GM21619 (cell line): Measurements from ENCODE around the gene TASP1.
"Not testable (repeated sequence)": the region's sequence is repeated elsewhere in the genome, so short reads cannot be mapped to it uniquely, and the experiment has no call there.

Source experiments
- ATAC-seq: cut with Tn5 transposase; IDR thresholded peaks from one replicate; pipeline ENCODE4 v1.9.1; 2021; ENCODE audit not compliant: unreplicated experiment

Gene TASP1, protein sequence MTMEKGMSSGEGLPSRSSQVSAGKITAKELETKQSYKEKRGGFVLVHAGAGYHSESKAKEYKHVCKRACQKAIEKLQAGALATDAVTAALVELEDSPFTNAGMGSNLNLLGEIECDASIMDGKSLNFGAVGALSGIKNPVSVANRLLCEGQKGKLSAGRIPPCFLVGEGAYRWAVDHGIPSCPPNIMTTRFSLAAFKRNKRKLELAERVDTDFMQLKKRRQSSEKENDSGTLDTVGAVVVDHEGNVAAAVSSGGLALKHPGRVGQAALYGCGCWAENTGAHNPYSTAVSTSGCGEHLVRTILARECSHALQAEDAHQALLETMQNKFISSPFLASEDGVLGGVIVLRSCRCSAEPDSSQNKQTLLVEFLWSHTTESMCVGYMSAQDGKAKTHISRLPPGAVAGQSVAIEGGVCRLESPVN

DNA sequence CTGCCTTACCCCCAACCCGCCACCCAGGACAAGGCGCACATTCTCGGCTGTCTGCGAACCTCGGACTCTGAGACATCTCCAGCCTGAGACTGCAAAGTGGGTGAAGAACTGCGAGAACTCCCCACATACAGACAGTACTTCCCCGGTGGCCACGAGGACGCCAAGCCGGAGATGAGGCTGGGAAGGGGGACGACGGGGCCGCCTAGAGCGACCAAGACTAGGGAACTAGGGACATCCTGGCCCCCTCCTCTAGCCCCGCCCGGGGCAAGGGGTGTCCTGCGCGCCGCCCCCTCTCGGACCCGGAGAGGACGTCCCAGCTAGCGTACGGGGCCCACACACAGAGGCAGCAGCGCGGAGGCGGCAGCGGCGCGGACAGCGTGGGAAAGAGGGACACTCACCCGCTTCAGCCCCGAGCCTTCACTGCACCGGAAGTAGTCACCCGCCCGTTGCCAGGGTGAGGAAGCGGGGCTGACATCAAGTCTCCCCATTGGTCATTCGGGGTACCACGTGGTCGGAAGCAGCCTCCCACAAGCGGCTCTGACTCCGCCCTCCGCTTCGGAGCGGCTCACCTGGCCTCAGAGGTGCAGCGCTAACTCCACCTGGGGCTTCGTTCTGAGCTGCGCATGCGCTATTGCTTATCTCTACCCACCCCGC lies at the start of gene TASP1:
Gene TASP1, minus strand, starts transcription at position 437 of the 654 bp plus-strand sequence. CDS start 8,854 bp downstream, outside the sequence.
- peak; percentile 100 for ATAC-seq

DNA sequence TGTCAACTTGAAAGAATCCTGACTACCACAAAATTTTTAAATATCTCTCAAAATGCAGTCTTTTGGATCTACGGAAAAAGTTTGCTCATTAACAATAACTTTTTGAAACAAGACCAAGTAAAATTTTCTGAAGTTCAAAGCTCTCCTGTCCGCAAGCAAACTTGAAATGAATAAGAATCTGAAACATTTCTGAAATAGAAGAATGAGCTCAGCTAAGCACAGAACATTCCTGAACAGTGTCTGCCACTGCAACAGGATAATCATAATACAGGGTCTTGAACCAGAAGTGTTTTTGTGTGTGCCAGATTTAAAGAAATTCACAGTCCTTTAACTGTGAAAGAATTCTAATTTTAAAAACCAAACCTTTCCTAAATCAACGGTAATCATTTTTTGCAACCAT lies 49.1 kb upstream of the TASP1 start:
- ATAC-seq: no peak

DNA sequence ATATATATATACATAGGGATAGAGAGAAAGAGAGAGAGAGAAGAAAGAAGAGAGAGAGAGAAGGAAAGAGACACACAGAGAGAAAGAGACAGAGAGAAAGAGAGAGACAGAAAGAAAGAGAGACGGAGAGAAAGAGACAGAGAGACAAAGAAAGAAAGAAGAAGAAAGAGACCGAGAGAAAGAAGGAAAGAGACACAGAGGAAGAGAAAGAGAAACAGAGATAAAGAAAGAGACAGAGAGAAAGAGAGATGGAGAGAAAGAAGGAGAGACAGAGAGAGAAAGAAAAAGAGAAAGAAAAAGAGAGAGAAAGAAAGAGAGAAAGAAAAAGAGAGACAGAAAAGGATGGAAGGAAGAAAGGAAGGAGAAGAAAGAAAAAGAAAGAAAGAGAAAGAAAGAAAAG lies 46.9 kb upstream of the TASP1 start:
- no peak for ATAC-seq

DNA sequence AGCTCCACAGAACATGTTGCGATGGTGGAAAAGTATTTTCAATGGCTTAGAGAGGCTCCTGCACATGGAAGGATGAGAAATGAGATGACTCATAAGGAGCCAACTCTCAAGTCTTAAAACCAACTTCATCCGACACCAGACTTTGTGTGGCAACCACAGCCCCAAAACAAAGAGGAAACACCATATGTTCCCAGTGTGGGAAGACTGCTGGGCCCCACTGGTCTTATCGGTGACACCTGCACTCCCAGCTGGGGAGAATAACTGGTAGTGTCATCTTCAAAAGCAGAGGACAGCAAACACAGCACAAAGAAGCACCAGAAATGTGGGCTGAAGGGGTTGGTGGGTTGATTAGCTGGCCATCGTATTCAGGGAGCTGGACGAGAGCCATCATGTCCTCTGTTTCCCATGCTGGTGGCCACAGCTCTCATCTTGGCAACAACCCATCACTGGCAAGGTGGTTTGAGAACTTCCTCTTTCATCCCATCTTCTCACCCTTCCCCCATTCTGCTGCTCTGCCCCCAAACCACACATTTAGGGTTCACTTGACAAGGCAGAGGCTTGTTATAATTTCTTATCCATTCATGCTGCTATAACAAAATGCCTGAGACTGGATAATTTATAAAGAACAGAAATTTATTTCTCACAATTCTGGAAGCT lies 46.0 kb upstream of the TASP1 start:
- ATAC-seq: peak; percentile 65

DNA sequence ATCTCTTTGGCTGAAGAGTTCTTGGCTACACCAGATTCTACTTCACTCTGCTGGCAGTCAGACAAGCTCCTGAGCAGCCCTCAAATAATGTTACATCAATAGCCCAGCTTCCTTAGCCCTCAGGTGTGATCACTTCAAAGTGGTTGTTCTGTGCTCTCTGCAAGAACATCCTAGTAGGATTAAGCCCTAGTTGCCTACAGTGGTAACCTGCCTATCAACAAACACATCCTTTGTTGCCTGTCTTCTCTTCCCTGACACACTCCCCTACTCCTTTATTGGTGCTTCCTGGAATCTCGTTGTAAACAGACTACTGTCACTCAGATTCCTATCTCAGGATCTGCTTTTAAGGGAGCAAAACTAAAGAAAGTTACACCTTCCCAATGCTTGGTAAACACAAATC lies 45.1 kb upstream of the TASP1 start:
- no peak for ATAC-seq

DNA sequence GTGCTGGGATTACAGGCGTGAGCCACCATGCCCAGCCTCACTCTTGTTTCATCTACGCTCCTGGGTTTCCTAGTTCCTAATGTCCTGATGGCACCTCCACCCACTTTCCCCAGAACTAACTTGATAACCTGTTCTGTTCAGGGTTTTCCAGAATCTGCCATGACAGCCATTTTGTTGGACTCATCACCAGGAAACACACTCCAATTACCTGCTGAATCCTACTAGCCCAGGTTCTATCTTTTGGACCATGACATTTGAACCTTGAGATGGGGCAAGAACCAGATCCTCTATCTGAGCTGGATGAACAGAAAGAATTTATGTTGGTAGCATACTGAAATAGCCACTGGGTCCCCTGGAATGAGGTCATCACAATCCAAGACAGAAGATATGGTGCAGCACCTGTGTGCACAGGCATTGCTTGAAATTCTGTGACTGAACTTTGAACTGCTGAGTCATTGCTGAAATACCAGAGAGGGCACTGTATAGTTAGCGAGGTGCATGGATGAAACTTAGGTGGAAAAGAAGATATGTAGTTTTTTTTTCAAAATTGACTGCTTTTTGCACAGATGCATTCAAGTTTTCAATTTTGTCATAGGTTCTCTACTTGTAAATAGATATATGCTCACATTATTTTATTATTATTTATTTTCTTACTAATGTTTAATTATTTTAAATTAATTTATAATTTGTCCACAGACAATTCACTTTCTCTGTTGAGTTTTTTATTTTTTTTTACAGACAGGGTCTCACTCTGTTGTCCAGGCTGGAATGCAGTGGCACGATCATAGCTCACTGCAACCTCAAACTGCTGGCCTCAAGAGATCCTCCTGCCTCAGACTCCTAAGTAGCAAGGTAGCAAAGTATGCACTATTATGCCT lies 42.8 kb upstream of the TASP1 start:
- peak; percentile 68 for ATAC-seq

DNA sequence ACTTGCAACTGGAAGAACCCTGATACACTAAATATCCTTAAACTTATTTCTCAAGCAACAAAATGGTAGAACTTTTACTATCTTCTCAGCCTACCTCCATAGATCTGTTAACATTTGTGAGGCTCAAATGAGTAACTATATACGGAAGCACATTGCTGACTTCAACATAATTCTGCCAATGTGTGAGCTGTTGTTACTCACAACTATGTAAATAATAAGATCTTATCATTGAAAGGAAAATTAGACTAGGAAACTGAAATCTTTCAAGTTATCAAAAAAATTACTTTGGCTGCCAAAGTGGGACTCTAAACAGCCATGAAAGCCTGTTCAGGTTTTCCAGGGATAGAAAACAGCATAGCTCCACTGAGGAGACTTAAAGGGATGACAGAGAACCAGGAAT lies 40.2 kb upstream of the TASP1 start:
- no peak for ATAC-seq

DNA sequence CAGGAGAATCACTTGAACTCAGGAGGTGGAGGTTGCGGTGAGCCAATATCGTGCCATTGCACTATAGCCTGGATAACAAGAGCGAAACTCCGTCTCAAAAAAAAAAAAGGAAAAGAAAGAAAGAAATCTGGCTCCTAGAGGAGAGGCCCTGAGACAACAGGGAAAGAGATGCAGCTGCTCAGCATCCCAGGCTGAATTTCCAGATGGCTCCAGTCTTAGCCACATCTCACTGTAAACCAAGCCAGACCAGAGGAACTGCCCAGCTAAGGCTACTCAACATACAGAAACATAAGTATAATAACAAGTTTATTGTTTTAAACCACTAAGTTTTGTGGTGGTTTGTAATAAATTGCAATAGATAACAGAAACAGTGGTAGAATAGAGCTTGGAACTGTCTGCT lies 38.5 kb upstream of the TASP1 start:
- no peak for ATAC-seq

DNA sequence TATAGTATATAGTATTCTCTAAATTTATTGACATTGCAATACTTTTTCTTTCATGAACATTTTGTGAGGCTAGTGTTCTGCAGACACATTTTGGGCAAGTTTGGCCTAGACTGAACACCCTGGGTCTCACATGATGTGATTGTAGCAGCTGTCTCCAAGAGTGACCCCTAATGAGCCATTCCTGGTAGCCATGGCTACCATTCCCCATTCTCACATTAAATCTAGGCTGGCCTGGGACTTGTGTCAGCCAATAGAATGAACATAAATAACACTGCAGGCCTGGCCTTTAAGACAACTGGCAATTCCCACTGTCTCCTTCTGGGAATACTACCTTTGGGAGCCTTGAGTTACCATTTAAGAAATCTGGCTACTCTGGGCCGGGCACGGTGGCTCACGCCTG lies 38.0 kb upstream of the TASP1 start:
- no peak for ATAC-seq

DNA sequence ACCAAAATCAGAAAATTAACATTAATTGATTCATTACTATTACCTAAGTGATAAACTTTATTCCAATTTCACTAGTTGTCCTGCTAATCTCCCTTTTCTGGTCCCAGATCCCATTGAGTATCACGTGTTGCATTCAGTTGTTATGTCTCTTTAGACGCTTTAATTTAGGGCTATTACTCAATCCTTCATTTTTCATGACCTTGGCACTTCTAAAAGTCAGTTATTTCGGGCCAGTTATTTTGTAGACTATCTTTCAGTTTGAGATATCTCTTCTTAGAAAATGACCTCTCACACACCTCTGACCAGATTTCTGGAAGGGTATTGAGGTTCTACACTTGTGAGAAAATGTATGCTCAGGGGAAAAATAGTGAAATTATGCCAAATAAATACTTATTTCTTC lies 34.0 kb upstream of the TASP1 start:
- no peak for ATAC-seq

DNA sequence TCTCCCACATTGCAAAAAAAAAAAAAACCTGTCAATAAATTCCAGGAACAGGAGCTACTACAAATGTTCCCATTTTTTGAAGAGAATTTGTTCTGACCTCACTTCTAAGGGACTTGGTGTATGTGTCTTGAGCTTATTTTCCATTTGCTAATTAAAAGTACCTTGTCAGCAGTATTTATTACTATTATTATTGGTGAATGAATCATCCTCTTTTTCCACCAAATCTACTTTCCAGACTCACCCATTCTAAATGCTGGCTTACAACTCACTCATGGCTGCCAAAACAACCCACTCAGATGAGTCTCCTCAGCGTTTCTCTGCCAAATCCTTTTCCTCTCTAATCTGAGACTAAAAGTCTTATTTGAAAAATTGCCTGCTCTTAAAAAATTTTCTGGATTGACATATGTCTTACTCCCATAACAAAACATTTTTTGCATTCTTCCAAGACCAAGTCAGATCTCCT lies 33.2 kb upstream of the TASP1 start:
- ATAC-seq: no peak

DNA sequence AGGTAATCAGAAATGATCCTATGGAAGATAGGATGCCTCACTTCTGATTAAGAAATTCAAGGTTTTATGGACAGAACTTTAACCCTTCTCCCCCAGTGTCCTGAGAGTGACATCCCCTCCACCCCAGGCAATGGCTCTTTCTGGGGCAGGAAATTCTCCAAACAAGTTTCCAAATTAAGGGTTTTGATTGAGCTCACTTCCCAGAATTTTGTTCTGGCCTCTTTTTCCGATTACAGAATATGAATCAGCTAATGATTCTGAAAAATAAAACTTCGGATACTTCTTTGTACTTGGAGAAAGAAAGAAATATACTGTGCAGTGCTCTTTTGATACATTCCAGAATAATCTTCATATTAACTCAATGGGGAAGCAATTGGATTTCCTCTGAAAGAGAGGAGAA lies 32.8 kb upstream of the TASP1 start:
- ATAC-seq: no peak

DNA sequence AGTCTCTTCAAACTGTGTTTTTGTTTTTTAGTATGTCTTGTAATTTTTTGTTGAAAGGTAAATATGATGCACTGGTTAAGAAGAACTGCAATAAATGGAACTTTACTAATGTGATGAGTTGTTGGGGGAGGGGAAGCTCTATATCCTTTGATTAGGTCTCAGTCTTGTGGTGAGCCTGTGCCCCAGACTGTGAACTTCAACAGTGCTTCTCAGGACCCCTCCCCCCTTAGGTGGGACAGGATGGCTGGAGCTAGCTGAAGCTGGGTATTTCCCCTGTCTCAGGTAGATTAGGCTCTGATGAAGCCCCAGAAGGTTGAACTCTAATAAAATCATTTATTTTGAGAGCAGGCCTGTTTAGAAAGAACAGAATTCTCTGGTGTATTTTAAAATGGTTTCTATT lies 31.4 kb upstream of the TASP1 start:
- ATAC-seq: no peak

DNA sequence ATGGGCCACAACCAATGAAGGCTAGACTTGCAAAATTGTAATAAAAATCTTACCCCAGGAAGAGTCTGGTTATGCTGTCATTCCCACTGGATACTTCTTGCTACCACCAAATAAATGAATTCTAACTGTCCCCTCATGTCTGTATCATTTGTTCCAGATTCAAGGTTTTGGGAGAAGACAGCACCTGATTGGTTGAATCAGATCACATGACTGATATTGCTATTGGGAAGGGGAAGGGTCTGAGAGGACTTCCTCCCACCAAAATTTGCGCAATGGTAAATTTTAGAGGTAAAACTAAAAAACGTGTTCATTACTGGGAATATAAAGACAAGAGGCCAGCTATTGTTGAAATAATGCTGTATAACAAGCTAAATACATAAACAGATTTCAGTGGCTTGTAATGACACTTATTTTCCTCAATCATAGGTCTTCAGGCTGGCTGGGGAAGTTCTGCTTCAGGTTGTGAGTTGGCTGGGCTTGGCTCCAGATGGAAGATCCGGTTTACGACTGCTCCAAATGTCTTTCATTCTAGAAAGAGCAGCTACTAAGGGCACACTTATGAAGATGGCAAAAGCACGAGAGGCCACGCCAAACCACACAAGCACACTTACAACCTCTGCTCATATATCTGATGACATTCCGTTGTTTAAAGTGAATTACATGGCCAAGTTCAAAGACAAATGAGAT lies 27.1 kb upstream of the TASP1 start:
- ATAC-seq: no peak

DNA sequence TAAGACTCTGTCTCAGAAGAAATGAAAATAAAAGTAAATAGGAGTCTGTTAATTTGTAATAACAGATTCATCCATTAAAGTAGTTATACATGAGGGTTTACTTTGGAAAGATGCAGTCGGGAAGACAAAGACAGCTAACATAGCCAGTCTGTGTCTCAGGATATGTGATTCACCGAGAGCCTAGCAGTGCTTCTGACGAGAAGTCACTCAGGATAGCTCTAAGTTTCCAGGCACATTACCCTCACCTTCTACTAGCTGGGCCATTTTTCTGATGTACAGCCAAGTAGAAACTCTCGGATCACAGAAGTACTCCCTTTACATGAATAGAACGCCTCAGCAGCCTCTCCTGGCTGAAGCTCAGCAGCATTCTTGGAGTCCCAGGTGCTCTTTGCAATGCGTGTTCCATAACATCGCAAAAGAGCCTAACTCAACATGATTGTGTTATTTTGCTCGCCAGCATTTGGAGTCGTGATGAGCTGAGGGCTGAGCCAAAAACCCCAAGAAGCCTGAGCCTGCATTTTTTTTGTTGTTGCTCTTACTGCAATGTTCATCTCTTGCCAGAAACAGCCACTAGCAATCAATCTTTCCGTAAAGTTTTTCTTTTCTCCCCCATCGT lies 22.4 kb upstream of the TASP1 start:
- ATAC-seq: no peak

DNA sequence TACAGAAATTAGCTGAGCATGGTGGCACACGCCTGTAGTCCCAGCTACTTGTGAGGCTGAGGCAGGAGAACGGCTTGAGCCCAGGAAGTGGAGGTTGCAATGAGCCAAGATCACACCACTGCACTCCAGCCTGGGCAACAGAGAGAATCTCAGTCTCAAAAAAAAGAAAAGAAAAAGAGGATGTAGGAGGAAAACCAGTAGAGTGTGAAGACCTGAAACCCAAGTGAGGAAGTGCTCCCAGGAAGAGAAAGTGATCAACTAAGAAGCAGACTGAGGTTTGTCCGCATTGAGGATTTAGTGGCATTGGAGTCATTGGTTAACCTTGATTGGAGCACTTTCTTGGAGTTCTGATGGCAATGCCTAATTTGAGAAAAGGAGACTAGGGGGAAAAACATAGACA lies 20.6 kb upstream of the TASP1 start:
- ATAC-seq: peak; percentile 91

DNA sequence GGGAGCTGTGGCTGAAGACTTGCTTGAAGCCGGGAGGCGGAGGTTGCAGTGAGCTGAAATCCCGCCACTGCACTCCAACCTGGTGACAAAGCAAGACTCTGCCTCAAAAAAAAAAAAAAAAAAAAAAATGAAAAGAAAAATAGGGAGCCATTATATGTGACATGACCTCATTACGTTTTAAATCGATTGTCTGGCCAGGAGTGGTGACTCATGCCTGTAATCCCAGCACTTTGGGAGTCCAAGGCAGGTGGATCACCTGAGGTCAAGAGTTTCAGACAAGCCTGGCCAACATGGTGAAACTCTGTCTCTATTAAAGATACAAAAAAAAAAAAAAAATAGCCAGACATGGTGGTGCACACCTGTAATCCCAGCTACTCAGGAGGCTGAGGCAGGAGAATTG lies 19.3 kb upstream of the TASP1 start:
- ATAC-seq: not testable (repeated sequence)

DNA sequence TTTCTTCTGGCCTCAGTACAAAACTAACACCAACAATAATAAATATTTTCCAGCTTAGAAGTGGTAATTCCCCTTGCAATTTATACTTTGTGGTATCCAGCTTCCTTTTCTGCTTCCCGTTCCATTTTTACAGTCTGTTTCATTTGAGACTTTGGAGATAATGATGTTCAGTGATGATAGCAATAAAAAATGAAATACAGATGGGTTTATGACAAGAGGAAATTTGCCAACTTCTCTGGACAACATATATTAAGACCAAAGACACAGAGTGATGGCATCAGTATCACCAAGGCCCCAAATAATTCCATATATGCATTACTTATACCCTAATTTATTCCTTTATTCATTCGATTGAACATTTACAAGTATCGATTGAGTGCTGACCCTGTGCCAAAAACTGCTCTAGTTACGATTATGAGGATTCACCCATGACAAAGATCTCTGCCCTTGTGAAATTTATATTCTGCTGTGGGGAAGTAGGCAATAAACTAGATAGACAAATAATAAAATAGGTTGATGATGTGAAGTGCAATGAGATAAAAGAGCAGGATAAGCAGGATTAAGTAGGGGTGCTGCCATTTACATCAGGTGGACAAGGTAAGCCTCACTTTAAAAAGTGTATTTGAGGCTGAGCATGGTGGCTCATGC lies 18.1 kb upstream of the TASP1 start:
- no peak for ATAC-seq

DNA sequence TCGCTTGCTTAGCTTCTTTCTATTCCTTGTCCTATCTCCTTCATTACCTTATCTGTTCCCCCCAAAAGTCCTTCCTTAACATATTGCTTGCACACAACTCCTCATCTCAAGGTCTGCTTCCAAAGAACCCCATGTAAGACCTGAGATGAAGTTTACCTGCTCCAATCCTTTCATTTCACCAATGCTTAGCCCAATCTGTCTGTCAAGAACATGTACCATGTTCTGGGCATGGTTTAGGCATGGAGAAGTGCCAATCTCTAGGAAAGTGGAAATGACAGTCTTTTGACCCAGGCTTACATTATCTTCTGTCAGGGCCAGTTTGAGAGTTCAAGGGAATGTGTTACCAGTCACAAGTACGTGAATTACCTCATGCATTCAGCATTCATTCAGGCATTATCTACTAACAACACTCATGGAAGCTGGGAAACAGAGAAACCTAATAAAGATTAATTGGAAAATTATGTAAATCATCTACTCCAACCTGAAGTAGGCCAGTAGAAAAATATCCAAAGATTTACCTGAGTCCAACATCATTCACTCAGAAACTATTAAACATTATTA lies 15.8 kb upstream of the TASP1 start:
- ATAC-seq: no peak
